ENCODE measurements around the gene P2RX2. TPM values are rescaled to one million over a fixed set of nuclear protein-coding genes. Genes with fewer than 3 reads are reported as not detected.

Gene P2RX2
- total and polyA plus RNA-seq, 4 donors: not detected

GRCh38 chr12:132570635-132571034 is 47.9 kb upstream of the P2RX2 start:
- Histone ChIP-seq H3K4me3 (ENCODE audit: low read depth in 1 of 3, low read length in 3 of 3) (no peak overlapping the region), H3K4me1 (ENCODE audit: control insufficient read depth in 4 of 4, insufficient read depth in 4 of 4, low read length in 3 of 4) (no peaks in the 10 kb centered on the region), H3K9me3 (ENCODE audit: control insufficient read depth in 4 of 4, low read length in 3 of 4) (no peaks in the 10 kb centered on the region), H3K27ac (ENCODE audit: low read depth in 1 of 2, low read length in 2 of 2) (no peak overlapping the region), H3K36me3 (ENCODE audit: control insufficient read depth in 4 of 4, insufficient read depth in 3 of 4, low read depth in 1 of 4, low read length in 3 of 4) (peaks cover 0 to 19% (median 9%) of the 10 kb centered on the region in 4 donors), H3K27me3 (ENCODE audit: control insufficient read depth in 4 of 4, insufficient read depth in 4 of 4, low read length in 3 of 4) (no peaks in the 10 kb centered on the region), H3K9ac (ENCODE audit: low read depth in 1 of 2, low read length in 2 of 2) (no peak overlapping the region)
- no peak for DNase-seq (ENCODE audit: low spot score)
- WGBS: 96% methylated on average over 26 of the region's 26 CpGs
- no peak for TF ChIP-seq RXRA (IDR thresholded peaks at IDR 0.05)

- Histone ChIP-seq H3K36me3 (ENCODE audit: control insufficient read depth in 4 of 4, insufficient read depth in 3 of 4, low read depth in 1 of 4, low read length in 3 of 4) (peaks cover 0 to 19% (median 9%) of the 10 kb centered on the region in 4 donors), H3K27me3 (ENCODE audit: control insufficient read depth in 4 of 4, insufficient read depth in 4 of 4, low read length in 3 of 4) (no peaks in the 10 kb centered on the region), H3K27ac (ENCODE audit: low read depth in 1 of 2, low read length in 2 of 2) (no peak overlapping the region), H3K4me1 (ENCODE audit: control insufficient read depth in 4 of 4, insufficient read depth in 4 of 4, low read length in 3 of 4) (no peaks in the 10 kb centered on the region), H3K9me3 (ENCODE audit: control insufficient read depth in 4 of 4, low read length in 3 of 4) (no peaks in the 10 kb centered on the region), H3K4me3 (ENCODE audit: low read depth in 1 of 3, low read length in 3 of 3) (no peak overlapping the region), H3K9ac (ENCODE audit: low read depth in 1 of 2, low read length in 2 of 2) (no peak overlapping the region)
- TF ChIP-seq CTCF (IDR thresholded peaks at IDR 0.05; ENCODE audit: low read depth, low read length, missing input control) (no peak), ZBTB33 (IDR thresholded peaks at IDR 0.05) (no peak), RXRA (IDR thresholded peaks at IDR 0.05) (no peak), FOXA2 (IDR thresholded peaks at IDR 0.05) (no peak), HNF4G (IDR thresholded peaks at IDR 0.05) (no peak), HNF4A (conservative IDR thresholded peaks at IDR 0.05) (no peak), JUND (IDR thresholded peaks at IDR 0.05) (no peak), ATF3 (IDR thresholded peaks at IDR 0.05) (no peak), SP1 (IDR thresholded peaks at IDR 0.05) (no peak), NR2F2 (IDR thresholded peaks at IDR 0.05) (no peak), FOXA1 (IDR thresholded peaks at IDR 0.05) (no peak), EGR1 (IDR thresholded peaks at IDR 0.05; ENCODE audit: low read depth in 2 of 2) (no peak)
- TF ChIP-seq, protein P1, sequence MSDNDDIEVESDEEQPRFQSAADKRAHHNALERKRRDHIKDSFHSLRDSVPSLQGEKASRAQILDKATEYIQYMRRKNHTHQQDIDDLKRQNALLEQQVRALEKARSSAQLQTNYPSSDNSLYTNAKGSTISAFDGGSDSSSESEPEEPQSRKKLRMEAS (IDR thresholded peaks at IDR 0.05): no peak
- TF ChIP-seq, protein P2, sequence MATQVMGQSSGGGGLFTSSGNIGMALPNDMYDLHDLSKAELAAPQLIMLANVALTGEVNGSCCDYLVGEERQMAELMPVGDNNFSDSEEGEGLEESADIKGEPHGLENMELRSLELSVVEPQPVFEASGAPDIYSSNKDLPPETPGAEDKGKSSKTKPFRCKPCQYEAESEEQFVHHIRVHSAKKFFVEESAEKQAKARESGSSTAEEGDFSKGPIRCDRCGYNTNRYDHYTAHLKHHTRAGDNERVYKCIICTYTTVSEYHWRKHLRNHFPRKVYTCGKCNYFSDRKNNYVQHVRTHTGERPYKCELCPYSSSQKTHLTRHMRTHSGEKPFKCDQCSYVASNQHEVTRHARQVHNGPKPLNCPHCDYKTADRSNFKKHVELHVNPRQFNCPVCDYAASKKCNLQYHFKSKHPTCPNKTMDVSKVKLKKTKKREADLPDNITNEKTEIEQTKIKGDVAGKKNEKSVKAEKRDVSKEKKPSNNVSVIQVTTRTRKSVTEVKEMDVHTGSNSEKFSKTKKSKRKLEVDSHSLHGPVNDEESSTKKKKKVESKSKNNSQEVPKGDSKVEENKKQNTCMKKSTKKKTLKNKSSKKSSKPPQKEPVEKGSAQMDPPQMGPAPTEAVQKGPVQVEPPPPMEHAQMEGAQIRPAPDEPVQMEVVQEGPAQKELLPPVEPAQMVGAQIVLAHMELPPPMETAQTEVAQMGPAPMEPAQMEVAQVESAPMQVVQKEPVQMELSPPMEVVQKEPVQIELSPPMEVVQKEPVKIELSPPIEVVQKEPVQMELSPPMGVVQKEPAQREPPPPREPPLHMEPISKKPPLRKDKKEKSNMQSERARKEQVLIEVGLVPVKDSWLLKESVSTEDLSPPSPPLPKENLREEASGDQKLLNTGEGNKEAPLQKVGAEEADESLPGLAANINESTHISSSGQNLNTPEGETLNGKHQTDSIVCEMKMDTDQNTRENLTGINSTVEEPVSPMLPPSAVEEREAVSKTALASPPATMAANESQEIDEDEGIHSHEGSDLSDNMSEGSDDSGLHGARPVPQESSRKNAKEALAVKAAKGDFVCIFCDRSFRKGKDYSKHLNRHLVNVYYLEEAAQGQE (IDR thresholded peaks at IDR 0.05): no peak
- WGBS: 97% methylated on average over 27 of the region's 27 CpGs
- no peak for DNase-seq (ENCODE audit: low spot score)
Observed at GRCh38 chr12:132571051-132571450, 47.5 kb upstream of the P2RX2 start.

Measured in liver (tissue), 9 donors.